Type B pancreatic cell (in vitro differentiated cells): Measurements from ENCODE around the gene CDC42EP4. TPM values are rescaled to one million over a fixed set of nuclear protein-coding genes. Genes with fewer than 3 reads are reported as not detected.

Experiments used
- DNase-seq: peaks from one replicate; pipeline ENCODE4 v3.0.0; 2021; ENCODE audit warnings: mixed read lengths; ENCODE audit not compliant: unreplicated experiment; ENCODE audit errors: extremely low spot score
- H3K27ac Mint-ChIP-seq: 2 replicates; pipeline ENCODE4 v1.8.0; 2021; ENCODE audit warnings: mild to moderate bottlenecking, mixed read lengths
- H3K27me3 Mint-ChIP-seq: 2 replicates; pipeline ENCODE4 v1.8.0; 2021; ENCODE audit warnings: mixed read lengths
- H3K36me3 Mint-ChIP-seq: 2 replicates; pipeline ENCODE4 v1.8.0; 2021; ENCODE audit warnings: mixed read lengths
- H3K4me1 Mint-ChIP-seq: one replicate; pipeline ENCODE4 v1.8.0; 2021; ENCODE audit warnings: mixed read lengths; ENCODE audit not compliant: unreplicated experiment
- H3K4me3 Mint-ChIP-seq: 2 replicates; pipeline ENCODE4 v1.8.0; 2021; ENCODE audit warnings: mild to moderate bottlenecking, mixed read lengths
- H3K9me3 Mint-ChIP-seq: 2 replicates; pipeline ENCODE4 v1.8.0; 2021; ENCODE audit warnings: mixed read lengths
- CTCF ChIP-seq: fragments of 200-600 bp; sonication (generic); conservative IDR thresholded peaks from 2 replicates; pipeline ENCODE4 v1.5.0; 2021; ENCODE audit warnings: antibody characterized with exemption, mild to moderate bottlenecking
- total RNA-seq: library from RNA; stranded (reverse); gene quantifications from 2 replicates; pipeline ENCODE4 v1.2.1, GENCODE V29; 2021; ENCODE audit warnings: low replicate concordance

CDC42EP4 gene
- total RNA-seq, 1 donor from 2014 or later = 78.8 TPM

- no peak for DNase-seq
- no peak for TF ChIP-seq CTCF
- Mint-ChIP-seq H3K27me3 (peaks cover 2% of the 10 kb centered on the region), H3K27ac (no peak overlapping the region), H3K4me1 (peaks cover 13% of the 10 kb centered on the region), H3K9me3 (no peaks in the 10 kb centered on the region), H3K36me3 (no peaks in the 10 kb centered on the region), H3K4me3 (no peak overlapping the region)
These were observed 19.3 kb upstream of the CDC42EP4 start for GRCh38 chr17:73331060-73331459.

GRCh38 chr17:73327676-73328075 is 15.9 kb upstream of the CDC42EP4 start:
- H3K4me1 Mint-ChIP-seq = peaks cover 32% of the 10 kb centered on the region
- H3K36me3 Mint-ChIP-seq = no peaks in the 10 kb centered on the region
- no peak overlapping the region for H3K27ac Mint-ChIP-seq
- peaks cover 7% of the 10 kb centered on the region for H3K27me3 Mint-ChIP-seq
- TF ChIP-seq CTCF = no peak
- H3K4me3 Mint-ChIP-seq = no peak overlapping the region
- DNase-seq = no peak
- no peaks in the 10 kb centered on the region for H3K9me3 Mint-ChIP-seq

- no peak overlapping the region for H3K4me3 Mint-ChIP-seq
These were observed 13.7 kb upstream of the CDC42EP4 start for GRCh38 chr17:73325527-73325842.

GRCh38 chr17:73324711-73325526 is 13.1 kb upstream of the CDC42EP4 start:
- Mint-ChIP-seq H3K27me3 (peaks cover 7% of the 10 kb centered on the region), H3K4me1 (peaks cover 45% of the 10 kb centered on the region), H3K27ac (peak overlapping the region; percentile 0), H3K4me3 (peak overlapping the region; percentile 65), H3K36me3 (no peaks in the 10 kb centered on the region), H3K9me3 (no peaks in the 10 kb centered on the region)
- DNase-seq = no peak
- TF ChIP-seq CTCF = no peak

More at GRCh38 chr17:73325527-73325842, 13.7 kb upstream of the CDC42EP4 start:
- no peak for DNase-seq
- Mint-ChIP-seq H3K27ac (peak overlapping the region; percentile 0), H3K9me3 (no peaks in the 10 kb centered on the region), H3K36me3 (no peaks in the 10 kb centered on the region), H3K4me1 (peaks cover 42% of the 10 kb centered on the region), H3K27me3 (peaks cover 7% of the 10 kb centered on the region)
- no peak for TF ChIP-seq CTCF

GRCh38 chr17:73324160-73324475 is 12.3 kb upstream of the CDC42EP4 start:
- Mint-ChIP-seq H3K27ac (peak overlapping the region; percentile 53), H3K4me3 (peak overlapping the region; percentile 67), H3K36me3 (no peaks in the 10 kb centered on the region), H3K9me3 (no peaks in the 10 kb centered on the region), H3K27me3 (peaks cover 11% of the 10 kb centered on the region), H3K4me1 (peaks cover 52% of the 10 kb centered on the region)
- no peak for DNase-seq
- no peak for TF ChIP-seq CTCF
